Stimulated activated CD4-positive, alpha-beta T cell treated with anti-CD3 and anti-CD28 coated beads, Interleukin-15, amount 100 ng/mL, for 1 hour (primary cell): Measurements from ENCODE around the gene HOXD1.

Experiments
- DNase-seq, 2 donors: peaks; one replicate each; pipeline ENCODE4 v3.0.0-alpha.2; 2020; ENCODE audit warnings: low read depth in 1 of 2, low spot score in 1 of 2

Gene HOXD1

DNA sequence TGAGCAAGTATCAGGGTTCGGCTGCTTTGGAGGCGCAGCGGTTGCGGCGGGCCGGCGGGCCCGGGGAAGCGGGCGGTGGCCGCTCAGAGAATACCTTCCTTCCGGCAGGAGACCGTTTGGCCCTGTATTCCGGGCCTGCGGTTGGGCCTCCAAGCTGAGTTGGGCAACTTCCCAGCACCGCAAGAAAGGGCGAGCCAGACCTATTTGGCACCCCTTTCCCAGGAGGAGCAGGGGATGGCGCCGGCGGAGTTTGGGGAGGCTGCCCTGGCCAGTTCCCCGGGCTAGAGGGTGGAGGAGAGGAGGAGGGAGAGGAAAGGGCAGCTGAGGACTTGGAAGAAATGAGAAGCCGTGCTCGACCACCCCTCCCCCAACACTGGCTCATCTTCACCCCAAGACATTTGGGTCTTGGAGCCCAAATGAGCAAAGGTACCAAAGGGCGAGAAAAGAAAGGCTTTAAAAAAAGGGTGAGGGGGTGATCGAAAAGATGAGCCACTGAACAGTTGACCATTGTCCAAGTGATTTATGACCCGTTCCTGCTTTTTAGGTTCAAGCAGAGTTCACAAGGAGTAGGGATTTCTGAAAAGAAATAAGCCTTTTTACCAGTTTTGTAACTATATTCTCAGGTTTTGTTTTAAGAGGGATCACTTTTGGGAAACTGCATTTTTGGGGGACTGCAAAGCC, 23.0 kb upstream of the HOXD1 start:
- DNase-seq, result no peak

GRCh38 chr2:176166272-176166671, 22.2 kb upstream of the HOXD1 start:
- DNase-seq, result no peak

DNA sequence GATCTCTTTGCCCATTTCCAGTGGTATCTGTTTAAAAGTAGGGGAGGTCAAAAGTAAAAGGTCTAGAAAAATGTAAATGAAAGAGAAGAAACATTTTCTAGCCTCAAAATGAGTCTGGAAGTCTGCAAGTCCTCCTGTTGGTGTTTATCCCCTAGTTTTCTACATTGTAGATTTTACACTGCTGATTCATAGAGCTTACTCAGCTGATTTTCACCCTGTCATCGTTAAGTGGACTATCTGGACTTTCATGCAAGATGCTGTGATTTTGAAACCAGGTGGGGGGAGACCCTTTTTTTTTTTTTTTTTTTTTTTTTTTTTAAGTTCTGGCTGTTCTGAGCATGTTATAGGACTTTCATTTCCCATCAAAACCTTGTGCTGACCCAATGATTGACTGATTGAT, 21.1 kb upstream of the HOXD1 start:
- DNase-seq, result no peak

DNA sequence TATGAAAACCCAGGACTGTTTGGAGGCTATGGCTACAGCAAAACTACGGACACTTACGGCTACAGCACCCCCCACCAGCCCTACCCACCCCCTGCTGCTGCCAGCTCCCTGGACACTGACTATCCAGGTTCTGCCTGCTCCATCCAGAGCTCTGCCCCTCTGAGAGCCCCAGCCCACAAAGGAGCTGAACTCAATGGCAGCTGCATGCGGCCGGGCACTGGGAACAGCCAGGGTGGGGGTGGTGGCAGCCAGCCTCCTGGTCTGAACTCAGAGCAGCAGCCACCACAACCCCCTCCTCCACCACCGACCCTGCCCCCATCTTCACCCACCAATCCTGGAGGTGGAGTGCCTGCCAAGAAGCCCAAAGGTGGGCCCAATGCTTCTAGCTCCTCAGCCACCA, 19.3 kb upstream of the HOXD1 start:
- DNase-seq, result no peak

DNA sequence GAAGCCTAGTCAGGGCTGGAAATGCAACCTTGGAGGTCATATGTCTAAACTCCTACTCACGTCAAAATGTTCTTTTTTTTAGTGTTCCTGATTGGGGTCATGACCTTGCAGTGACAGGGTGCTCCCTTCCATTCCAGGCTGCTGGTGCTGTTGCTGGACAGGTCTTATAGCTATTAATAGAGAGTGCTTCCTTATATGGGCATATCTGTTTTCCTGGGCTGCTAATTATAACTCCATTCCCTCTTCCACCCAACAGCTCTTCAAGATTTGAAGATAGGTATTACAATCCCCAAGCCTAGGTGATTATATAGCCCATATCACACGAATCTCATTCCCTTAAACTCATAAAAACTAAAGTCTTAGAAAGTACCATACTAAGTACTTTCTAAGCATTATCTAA, 18.8 kb upstream of the HOXD1 start:
- DNase-seq, result no peak

DNA sequence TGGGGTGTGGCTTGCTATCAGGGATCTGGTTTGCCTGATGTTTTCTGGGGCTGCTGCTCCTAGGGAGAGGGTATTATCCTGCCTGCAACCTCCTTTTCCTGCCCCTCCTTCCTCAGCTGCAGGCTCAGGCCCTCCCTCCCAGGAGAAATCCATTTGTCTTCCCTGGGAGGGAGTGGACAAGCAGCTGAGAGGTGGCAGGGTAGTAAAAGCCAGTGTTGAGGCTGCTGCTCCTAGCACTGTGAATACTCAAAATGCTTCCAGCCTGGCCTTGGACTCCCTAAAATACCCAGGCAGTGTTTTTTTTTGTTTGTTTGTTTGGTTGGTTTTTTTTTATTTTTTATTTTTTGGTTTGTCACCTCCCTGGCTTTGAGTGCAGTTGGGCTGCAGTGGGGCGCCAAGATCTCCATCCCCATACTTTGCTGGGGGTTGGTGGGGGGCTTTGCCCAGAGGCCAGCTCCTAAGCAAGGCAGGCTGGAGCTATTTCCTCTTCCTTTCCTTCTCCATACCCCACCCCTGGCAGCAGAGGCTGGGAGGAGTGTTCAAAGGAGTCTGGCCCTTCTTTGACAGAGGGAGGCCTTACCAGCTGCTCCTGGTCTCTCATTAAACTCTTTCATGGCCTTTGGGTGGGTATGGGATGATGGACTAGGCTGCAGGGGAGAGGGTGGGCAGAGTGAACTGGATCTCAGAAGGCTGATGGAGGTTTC, 17.7 kb upstream of the HOXD1 start:
- no peak for DNase-seq

DNA sequence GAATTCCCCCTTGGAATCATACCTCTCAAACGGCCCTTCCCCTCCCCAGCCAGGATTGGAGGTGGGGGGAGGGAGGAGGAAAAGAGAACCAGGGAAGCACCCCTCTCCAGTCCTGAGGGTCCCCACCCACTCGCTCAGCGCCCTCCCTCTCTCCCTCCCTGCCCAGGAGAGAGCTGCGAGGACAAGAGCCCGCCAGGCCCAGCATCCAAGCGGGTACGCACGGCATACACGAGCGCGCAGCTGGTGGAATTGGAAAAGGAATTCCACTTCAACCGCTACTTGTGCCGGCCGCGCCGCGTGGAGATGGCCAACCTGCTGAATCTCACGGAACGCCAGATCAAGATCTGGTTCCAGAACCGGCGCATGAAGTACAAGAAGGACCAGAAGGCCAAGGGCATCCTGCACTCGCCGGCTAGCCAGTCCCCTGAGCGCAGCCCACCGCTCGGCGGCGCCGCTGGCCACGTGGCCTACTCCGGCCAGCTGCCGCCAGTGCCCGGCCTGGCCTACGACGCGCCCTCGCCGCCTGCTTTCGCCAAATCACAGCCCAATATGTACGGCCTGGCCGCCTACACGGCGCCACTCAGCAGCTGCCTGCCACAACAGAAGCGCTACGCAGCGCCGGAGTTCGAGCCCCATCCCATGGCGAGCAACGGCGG, 17.0 kb upstream of the HOXD1 start:
- DNase-seq, result no peak

DNA sequence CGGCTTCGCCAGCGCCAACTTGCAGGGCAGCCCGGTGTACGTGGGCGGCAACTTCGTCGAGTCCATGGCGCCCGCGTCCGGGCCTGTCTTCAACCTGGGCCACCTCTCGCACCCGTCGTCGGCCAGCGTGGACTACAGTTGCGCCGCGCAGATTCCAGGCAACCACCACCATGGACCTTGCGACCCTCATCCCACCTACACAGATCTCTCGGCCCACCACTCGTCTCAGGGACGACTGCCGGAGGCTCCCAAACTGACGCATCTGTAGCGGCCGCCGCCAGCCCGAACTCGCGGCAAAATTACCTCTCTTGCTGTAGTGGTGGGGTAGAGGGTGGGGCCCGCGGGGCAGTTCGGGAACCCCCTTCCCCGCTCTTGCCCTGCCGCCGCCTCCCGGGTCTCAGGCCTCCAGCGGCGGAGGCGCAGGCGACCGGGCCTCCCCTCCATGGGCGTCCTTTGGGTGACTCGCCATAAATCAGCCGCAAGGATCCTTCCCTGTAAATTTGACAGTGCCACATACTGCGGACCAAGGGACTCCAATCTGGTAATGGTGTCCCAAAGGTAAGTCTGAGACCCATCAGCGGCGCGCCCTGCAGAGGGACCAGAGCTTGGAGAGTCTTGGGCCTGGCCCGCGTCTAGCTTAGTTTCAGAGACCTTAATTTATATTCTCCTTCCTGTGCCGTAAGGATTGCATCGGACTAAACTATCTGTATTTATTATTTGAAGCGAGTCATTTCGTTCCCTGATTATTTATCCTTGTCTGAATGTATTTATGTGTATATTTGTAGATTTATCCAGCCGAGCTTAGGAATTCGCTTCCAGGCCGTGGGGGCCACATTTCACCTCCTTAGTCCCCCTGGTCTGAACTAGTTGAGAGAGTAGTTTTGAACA, 16.2 kb upstream of the HOXD1 start:
- no peak for DNase-seq

DNA sequence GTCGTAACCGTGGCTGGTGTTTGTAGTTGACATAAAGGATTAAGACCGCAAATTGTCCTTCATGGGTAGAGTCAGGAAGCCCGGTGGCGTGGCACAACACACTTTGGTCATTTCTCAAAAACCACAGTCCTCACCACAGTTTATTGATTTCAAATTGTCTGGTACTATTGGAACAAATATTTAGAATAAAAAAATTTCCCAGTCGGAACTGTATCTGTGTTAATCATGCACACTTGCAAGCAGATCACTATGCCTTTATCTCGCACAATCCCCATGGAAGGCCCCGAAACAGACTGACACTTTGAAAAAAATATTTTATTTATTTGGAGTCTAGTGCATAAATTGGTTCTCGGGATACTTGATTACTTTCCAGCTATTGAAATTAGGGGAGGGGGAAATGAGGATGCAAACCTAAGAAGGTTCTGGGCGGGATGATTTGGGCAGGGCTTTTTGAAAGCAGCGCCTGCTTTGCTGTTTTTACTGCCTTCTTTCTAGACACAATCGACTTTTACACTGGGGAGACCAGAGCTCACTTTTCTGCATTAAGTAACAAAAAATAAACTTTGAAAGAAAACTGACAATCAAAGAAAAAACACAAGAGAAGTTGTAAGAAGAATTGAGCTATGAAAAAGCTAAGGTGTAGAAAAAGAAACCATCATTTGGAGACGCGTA, 15.4 kb upstream of the HOXD1 start:
- no peak for DNase-seq

DNA sequence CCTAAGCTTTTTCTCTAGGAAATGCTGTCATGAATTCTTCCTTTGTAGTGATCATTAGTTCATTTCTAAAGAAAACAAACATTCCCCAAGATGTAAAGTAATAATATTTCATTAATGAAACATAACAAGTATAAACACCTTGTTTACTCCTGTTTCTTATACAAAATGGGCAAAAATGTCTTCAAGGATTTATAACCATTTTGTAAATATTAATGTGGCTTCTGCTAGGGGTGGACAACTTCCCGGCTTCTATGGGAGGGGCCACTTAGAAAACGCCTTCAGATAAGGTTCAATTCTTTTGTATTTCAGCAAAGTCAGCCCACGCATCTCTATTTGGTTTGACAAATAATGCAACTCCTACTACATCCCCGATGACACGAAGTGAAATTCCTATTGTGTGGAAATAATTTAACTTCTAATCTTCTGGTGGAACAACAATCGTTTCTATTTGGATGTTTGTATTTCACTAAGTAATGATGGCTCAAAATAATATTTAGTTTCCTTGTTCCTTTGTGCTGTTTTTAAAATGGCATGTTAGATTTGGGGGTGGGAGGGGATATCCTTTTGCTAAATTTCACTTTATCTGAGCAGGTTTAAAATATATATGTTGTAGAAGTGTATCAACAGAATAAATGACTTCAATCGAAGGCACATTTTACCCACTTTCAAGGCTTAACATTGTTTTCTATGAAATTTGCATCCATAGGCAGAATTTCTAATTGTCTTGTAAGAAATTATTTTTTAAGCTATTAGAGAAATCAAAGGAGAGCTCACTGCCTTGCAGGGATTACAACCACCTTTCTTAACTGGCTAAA, 14.7 kb upstream of the HOXD1 start:
- no peak for DNase-seq

DNA sequence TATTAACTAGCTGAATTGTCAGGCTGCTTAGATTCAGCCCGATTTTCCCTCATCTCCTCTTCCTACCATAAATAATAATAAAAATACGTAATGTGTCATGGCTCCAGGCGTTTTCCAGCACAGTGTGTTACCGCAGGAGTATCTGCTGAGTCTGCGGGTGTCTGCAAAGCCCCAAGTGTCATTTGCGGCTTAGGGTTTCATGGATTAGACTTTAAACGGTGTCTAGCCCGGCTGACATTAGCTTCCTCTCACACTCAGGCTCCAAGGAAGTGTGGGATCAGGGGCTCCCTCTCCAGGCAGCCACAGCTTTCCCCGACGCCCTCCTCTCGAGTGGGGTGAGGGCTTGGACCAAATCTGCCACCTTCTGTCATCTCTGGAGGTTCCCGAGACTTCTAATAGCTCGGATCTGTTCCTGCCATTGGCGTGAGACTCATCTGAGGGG, 14.1 kb upstream of the HOXD1 start:
- DNase-seq, result no peak

- DNase-seq, result no peak
Observed at GRCh38 chr2:176174824-176175708, 13.4 kb upstream of the HOXD1 start.

DNA sequence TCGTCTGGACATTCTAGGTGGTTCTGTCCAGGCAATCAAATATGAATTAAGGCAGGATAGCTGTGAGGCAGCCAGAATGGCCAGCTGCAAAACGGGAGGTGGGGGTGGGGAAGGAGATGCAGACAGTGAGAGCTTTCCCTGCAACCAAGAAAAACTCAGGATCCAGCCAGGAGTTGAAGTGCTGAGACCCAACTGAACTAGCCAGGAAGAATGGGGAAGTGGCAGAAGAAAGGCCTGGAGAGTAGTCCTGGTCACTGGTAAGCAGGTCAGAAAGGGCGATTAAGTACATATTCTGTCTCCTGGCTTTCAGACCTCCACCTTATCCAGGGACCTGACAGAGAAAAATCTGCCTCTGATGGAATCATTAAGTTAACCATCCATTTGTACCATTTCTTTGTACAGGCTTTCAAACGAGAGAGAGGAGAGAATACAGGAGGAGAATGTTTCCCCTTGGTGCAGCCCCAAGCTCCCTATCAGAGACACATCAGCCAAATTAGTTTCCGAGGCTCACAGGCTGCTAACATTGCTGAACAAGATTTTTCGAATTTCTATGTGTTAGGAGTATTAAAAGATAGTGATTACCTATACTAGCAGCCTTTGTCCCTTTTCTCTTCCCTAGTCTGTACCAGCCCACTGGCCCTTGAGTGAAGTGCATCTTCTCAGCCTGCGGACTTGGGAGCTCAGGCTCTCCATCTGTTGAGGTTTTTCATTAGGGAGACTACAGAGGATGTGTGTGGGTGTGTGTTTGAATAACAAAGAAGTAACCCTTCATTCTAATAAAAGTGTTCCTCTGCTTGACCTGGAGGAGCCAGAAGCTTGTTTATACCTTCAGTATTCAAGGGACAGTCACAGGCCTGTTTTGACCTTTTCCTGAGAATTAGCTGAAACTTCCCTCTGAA, 12.5 kb upstream of the HOXD1 start:
- no peak for DNase-seq

- DNase-seq, result no peak
Observed at GRCh38 chr2:176177580-176178037, 10.9 kb upstream of the HOXD1 start.

DNA sequence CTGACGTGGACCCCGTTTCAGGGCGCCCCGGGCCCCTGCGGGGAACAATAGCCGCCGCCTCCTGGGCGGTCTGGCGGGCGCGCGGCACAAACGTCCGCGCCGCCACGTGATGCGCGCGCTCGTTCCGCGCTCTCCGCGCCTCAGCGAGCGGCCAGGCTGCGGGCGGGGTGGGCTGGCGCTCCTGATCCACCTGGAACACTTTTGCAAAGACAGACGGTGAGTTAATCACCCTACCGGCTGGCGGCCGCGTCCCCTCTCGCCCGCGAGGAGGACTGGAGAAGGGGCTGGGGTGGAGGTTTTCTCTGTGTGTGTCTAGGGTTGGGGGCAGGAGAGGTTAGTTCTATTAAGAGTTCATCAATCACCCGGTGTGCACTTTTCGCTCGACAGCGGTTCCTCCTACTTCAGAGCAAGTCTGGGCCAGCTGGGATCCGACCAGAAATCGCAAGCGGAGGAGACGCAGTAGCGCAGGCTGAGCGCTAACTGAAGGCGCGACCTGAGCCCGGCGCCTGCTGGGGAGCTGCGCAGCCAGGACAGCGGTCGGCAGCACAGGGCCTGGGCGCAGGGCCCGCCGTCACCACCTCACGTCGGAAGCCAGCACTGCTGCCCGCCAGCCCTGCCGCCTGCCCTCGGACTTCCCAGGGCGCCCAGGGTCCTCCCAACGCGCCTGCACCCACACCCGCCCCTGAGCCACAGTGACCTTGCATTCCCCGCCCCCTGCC, 10.3 kb upstream of the HOXD1 start:
- DNase-seq, result no peak

DNA sequence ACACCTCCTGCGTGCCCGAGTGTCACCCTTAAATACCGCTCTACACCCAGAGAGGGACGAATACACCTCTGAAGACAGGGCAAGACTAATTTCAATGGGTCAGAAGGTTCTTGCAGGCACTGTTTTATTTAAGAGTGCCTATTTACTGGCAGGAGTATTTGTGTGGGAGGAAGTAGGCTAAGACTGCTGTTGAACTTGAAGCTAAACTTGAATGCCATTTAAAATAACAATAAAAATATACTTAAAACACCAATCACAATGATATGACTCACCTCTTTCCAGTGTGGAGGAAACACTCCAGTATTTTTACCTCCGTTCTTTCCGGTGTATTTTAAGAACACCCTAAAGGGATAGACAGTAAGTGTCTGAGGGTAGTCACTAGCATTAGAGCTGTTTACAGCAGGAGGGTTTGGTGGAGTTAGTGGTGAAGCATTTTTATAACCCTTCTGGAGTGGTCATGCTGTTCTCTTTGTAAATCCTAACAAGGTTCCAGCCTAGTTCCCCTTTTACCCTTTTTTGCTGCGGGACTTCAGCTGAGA, 9.6 kb upstream of the HOXD1 start:
- no peak for DNase-seq

- no peak for DNase-seq
Observed at GRCh38 chr2:176181551-176181950, 6.9 kb upstream of the HOXD1 start.
